Left cardiac atrium (tissue), 4 donors: Measurements from ENCODE around the gene ABHD14A. TPM values are rescaled to one million over a fixed set of nuclear protein-coding genes. Genes with fewer than 3 reads are reported as not detected.

Source experiments
- ATAC-seq, 2 donors: fragments of 200-7000 bp; cut with Tn5 transposase; one replicate each; pipeline ENCODE4 v1.9.1; 2020; ENCODE audit warnings: mild to moderate bottlenecking in 2 of 2, moderate library complexity in 2 of 2
- DNase-seq: peaks from one replicate; pipeline ENCODE4 v3.0.0-alpha.2; 2020
- intact Hi-C, 2 donors: fragments of 100-400 bp; cut with DNase I; formaldehyde crosslinking; loops; one replicate each; pipeline versions ENCODE4 v1.14.1 to v1.15.1; 2022 to 2023
- total RNA-seq, 2 donors: library from RNA; stranded (reverse); fragmentation: NEBNext Ultra II Directional; extraction: Animal tissue kit (Norgen Biotek cat#: 25700); gene quantifications; one replicate each; pipeline ENCODE4 v1.2.1, GENCODE V29; 2021
- donor health status: DM: no; HTN: yes; CAD: no.
- donor health status: DM: no; HTN: yes; CAD: no; lungs with severe emphysema.
- donor health status: DM: yes; HTN: yes; CAD: no.
- donor health status: Dilated cardiomyopathy.

Gene ABHD14A
- total RNA-seq, 2 donors from 2014 or later = 18.1 to 18.3 TPM

DNA sequence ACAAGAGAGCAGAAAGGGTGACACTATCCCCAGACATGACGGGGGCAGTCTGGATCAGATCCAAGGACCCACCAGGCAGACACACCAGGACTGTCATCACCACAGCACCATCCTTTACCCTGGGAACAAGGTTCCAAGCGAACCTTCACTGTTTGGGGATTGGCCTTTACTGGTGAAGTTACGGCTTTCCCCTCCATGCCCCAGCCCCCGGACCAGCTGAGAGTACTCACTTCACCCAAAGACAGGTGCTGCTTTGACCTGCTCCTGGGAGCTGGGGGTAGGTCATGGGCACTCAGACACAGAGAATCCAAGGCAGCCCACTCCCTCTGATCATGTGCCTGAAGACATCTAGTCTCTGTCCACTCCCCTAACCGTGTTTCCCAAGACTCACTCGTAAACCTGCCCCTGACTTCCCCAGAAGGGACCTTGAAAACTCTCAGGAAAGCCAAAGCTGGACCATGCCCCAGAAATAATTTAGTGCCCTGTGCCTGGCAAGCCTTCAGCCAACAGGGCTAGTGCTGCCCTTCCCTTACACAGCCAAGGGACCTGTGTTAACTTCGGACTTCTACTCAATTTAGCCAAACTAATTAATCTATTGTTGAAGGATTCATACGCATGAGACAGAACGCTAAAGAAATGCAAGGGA lies 36.0 kb upstream of the ABHD14A start:
- ATAC-seq (no peak), DNase-seq (no peak)
- intact Hi-C loops = no loop called here

DNA sequence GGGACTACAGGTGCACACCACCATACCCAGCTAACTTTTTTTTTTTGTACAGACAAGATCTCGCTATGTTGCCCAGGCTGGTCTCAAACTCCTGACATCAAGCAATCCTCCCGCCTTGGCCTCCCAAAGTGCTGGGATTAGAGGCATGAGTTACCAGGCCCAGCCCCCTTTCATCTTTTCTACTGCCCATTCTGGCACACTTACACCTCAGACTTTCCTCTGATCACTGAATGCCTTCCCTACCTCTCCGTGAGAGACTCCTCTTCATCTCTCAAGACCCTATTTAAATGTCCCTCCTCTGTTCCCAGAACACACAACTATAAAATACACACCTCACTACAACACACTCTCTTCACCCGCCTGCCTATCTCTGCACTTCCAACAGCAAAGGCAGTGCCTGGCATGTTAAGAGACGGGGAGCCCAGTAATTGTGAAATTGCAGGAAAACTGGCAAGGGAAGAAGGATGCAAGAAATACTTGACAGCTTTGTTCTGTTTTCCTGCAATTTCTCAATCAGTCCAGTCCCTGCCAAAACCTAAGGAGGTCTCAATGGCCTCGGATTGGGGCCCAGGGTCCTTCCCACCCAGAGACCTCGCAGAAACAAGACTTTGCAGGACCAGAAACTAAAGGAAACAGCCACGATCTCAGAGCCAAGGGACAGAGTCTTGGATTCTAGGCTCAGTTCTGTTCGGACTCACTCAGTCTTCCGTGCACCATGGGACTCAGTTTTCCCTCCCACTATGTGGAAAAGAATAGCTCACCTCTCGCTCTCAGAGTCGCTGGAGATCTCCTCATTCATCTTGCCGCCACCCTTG lies 34.0 kb upstream of the ABHD14A start:
- ATAC-seq = no peak
- intact Hi-C loops = no loop called here
- DNase-seq = no peak

DNA sequence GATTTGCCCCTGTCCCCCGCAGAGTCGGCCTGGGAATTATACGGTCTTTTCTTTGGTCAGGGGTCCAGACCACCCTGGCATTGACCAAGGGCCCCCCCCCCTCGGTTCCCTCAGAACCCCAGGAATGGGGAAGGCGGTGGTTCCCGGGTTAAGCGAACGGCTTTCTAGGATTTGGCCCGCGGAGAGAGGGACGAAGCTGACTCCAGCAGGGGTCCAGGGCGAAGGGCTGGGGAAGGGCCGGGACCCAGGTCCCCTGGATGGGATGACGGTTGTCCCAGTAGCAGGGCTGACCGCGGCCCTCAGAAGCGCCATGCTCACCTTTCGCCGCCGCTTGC lies 33.4 kb upstream of the ABHD14A start:
- intact Hi-C loops = no loop called here
- DNase-seq (no peak), ATAC-seq (peak in 1 of 2 donors; percentile 0)

DNA sequence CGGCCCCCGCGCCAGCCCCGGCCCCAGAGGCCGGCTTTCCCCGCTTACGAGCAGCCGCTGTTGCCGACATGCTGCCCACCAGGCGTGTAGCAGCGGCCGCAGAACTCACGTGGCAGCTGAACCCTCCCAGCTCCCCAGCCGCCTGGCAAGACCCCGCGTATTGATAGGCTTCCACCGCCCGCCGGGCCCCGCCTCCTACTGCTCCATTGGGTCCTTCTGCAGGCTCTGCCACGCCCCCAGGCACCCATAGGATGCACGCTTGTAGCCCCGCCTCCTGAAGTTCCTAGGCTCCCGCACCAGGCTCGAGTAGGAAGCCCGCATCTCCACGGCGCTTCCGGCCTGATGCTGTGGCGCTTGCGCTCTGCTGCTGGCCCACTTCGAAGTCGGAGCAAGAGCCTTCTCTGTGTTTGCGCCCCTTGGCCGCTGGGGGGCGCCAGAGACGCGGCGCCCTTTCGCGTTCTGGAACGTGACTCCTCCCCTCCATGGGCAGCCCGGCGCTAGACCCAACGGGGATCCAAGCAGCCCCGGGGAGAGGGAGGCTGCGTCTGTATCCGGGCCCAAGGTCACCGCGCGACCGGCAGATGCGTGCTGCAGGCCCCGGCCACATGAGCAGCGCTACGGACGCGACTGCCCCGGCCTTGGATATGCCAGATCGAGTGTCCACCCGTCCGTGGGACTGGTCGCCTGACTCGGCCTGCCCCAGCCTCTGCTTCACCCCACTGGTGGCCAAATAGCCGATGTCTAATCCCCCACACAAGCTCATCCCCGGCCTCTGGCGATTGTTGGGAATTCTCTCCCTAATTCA lies 32.9 kb upstream of the ABHD14A start, which contains the start of the genes PARP3 and RRP9:
PARP3 (plus strand) TSS at position 566 of the 805 bp plus-strand sequence. CDS start 993 bp downstream, outside the sequence.
RRP9 (minus strand) TSS at position 107 of the 805 bp plus-strand sequence; CDS start at position 70, 37 bp downstream.
- intact Hi-C loops = loop anchor here in 1 of 2 donors (2.0 kb wide), 1 partner anchor 33 kb away; the partner anchor contains the start of genes ABHD14A and ABHD14B
- DNase-seq (peak; percentile 100), ATAC-seq (peak; percentile 95 to 96)

DNA sequence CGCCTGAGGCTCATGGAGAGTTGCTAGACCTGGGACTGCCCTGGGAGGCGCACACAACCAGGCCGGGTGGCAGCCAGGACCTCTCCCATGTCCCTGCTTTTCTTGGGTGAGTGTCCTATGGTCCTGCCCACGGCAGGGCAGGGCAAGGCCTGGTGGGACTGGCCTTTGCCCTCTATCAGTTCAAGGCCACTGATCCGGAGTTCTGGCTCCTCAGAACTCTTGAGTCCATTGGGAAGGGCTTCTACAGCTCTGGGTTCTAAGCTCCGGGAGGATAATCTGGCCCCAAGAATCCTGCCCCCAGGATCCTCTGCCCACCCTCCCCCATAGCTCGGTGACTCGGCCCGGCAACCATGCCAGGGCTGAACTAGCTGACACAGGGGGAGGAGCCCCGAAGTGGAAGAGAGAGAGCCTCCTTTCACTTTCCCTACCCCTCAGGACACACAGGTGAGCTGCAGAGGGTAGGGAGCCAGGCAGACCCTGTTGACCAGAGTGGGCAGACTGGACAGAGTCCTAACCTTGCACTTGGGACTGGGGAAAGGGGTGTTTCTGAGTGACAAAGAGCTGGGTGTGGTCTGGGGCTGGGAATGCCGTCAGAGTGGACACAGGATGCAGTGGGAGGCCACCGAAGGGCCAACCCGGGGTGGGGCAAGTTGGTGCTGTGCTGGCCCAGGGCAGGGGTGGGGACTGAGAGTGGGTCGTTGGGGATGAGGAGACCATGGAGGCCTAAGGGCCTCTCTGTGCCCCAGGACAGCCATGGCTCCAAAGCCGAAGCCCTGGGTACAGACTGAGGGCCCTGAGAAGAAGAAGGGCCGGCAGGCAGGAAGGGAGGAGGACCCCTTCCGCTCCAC lies 32.0 kb upstream of the ABHD14A start:
- ATAC-seq (peak; percentile 27 to 40), DNase-seq (peak; percentile 72)
- intact Hi-C loops = loop anchor here in 1 of 2 donors (2.0 kb wide), 1 partner anchor 32 kb away; the partner anchor contains the start of genes ABHD14A and ABHD14B

DNA sequence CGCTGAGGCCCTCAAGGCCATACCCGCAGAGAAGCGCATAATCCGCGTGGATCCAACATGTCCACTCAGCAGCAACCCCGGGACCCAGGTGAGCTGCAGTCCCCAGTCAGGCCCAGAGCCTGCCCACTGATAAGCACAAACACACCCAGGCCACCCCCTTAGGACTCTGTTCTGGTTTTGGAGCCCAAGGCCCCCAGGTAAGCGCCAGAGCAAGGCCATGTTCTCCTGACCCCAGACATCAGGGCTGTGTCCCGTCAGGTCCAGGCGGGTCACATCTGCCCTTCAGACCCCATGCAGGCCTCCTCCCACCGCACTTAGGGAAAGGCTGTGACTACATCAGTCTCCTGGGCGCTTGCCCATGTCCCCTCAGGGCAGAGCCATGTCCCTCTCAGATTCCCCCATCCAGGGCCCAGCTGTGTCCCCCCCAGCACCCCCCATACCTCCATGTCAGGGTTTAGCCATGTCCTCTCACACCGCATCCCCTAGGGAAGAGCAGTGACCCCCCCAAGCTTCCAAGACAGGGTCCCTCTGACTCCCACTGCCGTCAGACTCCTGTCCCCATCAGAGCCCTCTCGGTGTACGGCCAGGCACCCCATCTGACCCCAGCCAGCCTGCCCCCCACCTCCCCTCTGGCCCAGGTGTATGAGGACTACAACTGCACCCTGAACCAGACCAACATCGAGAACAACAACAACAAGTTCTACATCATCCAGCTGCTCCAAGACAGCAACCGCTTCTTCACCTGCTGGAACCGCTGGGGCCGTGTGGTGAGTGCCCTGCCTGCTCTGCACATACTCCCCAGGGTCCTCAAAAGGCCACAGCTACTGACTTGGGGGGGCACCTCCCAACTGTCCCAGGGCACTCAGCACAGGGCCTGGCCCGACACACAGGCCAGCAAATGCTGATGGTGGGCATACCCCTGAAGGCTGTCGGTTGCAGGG lies 31.1 kb upstream of the ABHD14A start:
- DNase-seq (no peak), ATAC-seq (no peak)
- intact Hi-C loops = loop anchor here in 1 of 2 donors (2.0 kb wide), 1 partner anchor 31 kb away; the partner anchor contains the start of genes ABHD14A and ABHD14B

DNA sequence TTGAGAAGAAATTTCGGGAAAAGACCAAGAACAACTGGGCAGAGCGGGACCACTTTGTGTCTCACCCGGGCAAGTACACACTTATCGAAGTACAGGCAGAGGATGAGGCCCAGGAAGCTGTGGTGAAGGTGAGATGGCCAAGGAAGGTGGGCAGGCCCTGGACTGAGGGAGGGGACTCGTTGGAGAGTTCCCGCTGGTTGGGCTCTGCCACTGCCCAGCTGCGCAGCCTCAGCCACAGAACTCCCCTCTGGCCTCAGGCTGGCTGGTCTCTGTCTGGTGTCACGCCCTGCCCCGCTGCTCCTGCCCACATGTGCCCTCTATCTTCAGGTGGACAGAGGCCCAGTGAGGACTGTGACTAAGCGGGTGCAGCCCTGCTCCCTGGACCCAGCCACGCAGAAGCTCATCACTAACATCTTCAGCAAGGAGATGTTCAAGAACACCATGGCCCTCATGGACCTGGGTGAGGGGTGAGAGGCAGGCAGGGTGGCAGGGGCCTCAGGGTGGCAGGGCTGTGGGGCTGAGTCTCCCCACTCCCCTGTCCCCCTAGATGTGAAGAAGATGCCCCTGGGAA lies 30.3 kb upstream of the ABHD14A start:
- DNase-seq (no peak), ATAC-seq (no peak)
- intact Hi-C loops = no loop called here

DNA sequence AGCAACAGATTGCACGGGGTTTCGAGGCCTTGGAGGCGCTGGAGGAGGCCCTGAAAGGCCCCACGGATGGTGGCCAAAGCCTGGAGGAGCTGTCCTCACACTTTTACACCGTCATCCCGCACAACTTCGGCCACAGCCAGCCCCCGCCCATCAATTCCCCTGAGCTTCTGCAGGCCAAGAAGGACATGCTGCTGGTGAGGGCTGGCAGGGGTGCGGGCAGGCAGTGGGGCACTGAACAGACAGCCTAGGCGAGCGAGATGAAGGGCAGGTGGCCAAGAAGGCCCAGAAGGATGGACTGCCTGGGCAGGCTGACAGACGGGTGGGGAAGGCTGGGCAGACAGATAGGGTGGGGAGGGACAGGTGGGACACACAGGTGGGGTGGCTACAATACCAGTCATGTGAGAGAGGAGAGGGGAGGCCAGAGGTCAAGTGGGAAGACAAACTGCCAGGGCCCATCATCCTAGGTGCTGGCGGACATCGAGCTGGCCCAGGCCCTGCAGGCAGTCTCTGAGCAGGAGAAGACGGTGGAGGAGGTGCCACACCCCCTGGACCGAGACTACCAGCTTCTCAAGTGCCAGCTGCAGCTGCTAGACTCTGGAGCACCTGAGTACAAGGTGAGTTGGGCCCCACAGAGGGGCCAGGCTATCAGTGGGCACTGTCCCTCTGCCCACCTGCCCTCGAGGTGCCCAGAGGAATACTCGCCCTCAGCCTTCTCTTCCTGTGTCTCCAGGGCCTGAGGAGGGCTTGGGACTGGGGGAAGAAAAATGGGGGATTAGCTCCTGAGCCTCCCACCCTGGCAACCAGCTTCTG lies 29.6 kb upstream of the ABHD14A start:
- intact Hi-C loops = no loop called here
- DNase-seq (no peak), ATAC-seq (no peak)

DNA sequence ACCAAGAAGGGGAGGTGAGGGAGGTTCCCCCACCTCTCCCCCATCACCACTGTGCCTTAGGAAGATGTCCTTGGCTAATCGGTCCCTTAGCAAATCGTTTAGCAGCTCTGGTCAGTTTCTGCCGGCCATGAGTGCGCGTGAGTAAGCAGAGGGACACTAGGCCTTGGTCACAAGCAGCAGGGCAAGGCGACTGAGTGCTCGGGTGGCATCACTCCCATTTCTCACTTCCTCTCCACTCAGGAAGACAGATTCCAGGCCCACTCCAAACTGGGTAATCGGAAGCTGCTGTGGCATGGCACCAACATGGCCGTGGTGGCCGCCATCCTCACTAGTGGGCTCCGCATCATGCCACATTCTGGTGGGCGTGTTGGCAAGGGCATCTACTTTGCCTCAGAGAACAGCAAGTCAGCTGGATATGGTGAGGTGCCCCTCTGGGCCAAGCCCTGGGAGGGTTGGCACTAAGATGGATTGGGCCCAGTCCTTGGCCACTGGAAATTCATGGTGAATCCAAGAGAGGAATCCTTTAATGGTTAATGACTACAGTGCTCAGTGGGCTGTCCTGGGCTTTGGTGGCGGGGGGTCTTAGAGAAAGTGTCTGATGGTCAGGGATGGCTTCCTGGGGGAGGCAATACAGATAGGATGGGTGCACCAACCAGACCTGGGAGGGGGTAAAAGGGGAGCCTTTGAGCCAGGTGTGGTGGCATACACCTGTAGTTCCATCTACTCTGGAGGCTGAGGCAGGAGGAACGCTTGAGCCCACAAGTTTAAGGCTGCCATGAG lies 28.7 kb upstream of the ABHD14A start:
- intact Hi-C loops = no loop called here
- DNase-seq (no peak), ATAC-seq (no peak)

DNA sequence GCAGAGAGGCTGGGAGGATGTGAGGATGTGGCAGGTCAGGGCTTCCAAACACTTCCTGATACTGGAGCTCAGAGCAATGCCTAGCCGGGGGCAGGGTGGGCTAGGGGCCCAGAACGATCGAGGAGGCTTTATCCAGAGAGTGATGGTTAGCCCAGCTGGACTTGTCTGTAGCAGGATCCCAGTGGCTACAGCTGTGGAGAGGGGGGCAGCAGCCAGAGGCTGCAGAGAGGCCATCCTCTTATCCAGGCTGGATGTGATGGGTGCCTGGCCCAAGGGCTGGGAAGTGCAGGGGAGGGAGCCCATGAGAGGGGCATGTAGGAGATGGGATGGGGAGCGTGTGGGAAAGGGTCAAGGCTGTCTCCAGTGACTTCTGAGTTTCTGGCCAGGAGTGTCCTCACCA lies 28.1 kb upstream of the ABHD14A start:
- DNase-seq (no peak), ATAC-seq (no peak)
- intact Hi-C loops = no loop called here

DNA sequence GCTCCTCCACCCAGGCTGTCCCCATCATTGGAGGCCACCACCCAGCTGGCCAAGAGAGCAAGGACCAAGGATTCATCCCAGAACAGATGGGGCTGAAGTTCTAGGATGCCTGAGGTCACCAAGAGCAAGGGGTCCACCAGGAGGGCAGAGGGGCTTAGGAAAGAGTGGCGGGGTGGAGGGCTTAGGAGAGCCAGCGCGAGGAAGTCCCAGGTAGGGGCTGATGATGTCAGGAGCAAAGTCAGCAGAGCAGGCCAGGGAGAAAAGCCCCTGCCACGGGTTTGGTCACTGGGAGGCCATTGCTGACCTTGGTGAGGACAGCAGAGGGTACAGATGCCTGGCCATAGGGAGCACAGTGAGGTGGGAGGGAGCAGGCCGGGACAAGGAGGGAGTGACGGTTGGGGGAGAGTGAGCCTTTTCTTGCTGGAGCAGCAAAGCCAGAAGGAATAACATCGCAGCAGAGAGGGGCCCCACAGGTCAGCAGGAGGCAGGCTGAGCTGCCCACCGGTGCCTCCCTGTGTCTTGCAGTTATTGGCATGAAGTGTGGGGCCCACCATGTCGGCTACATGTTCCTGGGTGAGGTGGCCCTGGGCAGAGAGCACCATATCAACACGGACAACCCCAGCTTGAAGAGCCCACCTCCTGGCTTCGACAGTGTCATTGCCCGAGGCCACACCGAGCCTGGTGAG lies 27.5 kb upstream of the ABHD14A start:
- ATAC-seq (no peak), DNase-seq (no peak)
- intact Hi-C loops = no loop called here

DNA sequence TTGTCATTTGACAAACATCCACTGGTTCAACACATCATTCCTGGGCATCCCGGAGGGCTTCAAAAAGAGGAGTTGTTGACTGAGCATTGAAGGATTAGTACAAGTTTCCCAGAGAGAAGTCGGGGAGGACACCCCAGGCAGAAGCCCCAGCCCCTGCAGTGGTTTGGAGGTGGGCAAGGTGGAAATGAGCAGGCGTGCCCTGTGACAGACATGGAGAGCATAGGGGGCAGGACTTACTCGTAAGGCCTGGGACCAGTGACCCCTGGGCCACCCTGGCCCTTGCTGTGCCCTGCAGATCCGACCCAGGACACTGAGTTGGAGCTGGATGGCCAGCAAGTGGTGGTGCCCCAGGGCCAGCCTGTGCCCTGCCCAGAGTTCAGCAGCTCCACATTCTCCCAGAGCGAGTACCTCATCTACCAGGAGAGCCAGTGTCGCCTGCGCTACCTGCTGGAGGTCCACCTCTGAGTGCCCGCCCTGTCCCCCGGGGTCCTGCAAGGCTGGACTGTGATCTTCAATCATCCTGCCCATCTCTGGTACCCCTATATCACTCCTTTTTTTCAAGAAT lies 26.8 kb upstream of the ABHD14A start:
- intact Hi-C loops = no loop called here
- ATAC-seq (no peak), DNase-seq (no peak)

DNA sequence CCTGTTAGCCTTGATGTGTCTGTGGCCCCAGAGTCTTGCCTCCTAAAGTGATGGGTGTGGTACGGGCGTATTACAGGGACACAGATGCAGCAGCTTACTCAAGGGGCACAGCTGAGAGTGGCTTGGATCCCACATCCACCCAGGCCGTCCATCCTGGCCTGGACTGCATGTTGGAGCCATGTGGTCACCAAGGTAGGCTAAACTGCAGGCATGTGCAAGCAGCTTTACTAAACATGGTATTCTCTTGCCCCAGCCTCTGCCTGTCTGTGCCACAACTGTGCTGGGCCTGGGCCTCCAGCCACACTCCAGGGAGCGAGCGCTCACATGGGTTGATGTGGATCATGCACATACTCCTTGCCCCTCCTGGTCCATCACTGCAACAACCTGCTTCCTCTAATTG lies 25.7 kb upstream of the ABHD14A start:
- DNase-seq (no peak), ATAC-seq (no peak)
- intact Hi-C loops = no loop called here

DNA sequence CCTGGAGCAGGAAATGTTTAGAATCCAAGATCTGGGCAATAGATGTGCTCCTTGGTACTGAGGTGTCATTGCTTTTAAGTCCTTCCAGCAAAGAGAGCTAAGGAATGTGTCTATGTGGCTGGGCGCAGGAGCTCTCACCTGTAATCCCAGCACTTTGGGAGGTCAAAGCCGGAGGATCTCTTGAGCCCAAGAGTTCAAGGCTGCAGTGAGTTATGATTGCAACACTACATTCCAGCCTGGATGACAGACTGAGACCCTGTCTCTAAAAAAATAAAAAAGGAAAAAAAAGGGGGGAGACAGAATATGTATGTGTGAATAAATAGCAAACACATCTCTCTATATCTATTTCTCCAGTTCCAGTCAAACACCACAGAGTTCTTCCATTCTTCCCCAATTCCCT lies 24.0 kb upstream of the ABHD14A start:
- DNase-seq (no peak), ATAC-seq (no peak)
- intact Hi-C loops = no loop called here

DNA sequence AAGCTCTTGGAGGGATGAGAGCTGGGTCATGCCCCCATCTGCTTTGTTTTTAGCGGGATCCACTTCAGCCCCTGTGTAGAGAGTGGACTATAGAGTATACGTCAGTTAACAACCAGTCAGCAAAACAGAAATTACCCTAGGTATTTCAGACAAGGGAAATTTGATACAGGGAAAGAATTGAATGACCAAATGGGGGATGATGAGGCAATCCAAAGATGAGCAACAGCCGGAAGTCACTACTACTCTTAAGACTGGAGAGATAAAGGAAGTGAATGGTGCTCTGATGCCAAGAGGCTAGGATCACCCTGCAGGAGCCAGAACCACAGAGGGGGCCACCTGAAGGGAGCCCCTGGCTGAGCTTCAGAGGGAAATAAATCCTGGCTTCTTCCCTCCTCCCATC lies 21.4 kb upstream of the ABHD14A start:
- ATAC-seq = no peak

More for the DNA sequence above, 21.4 kb upstream of the ABHD14A start:
- DNase-seq = no peak
- intact Hi-C loops = no loop called here
